NCI-H2107 treated with DMSO at 0.1 percent for 48 hours (cell line): ENCODE results near the gene SH3GL1.
A peak's percentile ranks its signal among the peaks of the same experiment; 100 is the strongest.
"Not testable (repeated sequence)": the region's sequence is repeated elsewhere in the genome, so short reads cannot be mapped to it uniquely, and the experiment has no call there.

Experiments used
- DNase-seq: peaks from one replicate; lab custom pipeline; 2025; ENCODE audit not compliant: unreplicated experiment; lab: John Stamatoyannopoulos, UW

SH3GL1 gene

GRCh38 chr19:4363571-4364304, 36.6 kb downstream of the SH3GL1 start:
- DNase-seq: no peak

- DNase-seq: no peak
Measured at GRCh38 chr19:4362831-4363545, 37.4 kb downstream of the SH3GL1 start.

GRCh38 chr19:4362101-4362828, 38.1 kb downstream of the SH3GL1 start:
- no peak for DNase-seq

GRCh38 chr19:4361152-4362046, 38.9 kb downstream of the SH3GL1 start:
- no peak for DNase-seq

GRCh38 chr19:4360641-4361151, 39.7 kb downstream of the SH3GL1 start:
- DNase-seq: peak; percentile 14

- no peak for DNase-seq
Measured at GRCh38 chr19:4360081-4360569, 40.2 kb downstream of the SH3GL1 start.

- no peak for DNase-seq
Measured at GRCh38 chr19:4359627-4360000, 40.7 kb downstream of the SH3GL1 start.

GRCh38 chr19:4358709-4359626, 41.4 kb downstream of the SH3GL1 start:
- DNase-seq: no peak

GRCh38 chr19:4357921-4358326, 42.4 kb downstream of the SH3GL1 start:
- DNase-seq: no peak

- no peak for DNase-seq
Measured at GRCh38 chr19:4357095-4357797, 43.1 kb downstream of the SH3GL1 start.

GRCh38 chr19:4354897-4355296, 45.5 kb downstream of the SH3GL1 start:
- DNase-seq: no peak

GRCh38 chr19:4354282-4354681, 46.1 kb downstream of the SH3GL1 start:
- no peak for DNase-seq

- no peak for DNase-seq
Measured at GRCh38 chr19:4352701-4353121, 47.6 kb downstream of the SH3GL1 start.

- no peak for DNase-seq
Measured at GRCh38 chr19:4350726-4351125, 49.6 kb downstream of the SH3GL1 start.

GRCh38 chr19:4350111-4350510, 50.2 kb downstream of the SH3GL1 start:
- no peak for DNase-seq

- not testable (repeated sequence) for DNase-seq
Measured at GRCh38 chr19:4349225-4349624, 51.1 kb downstream of the SH3GL1 start.

GRCh38 chr19:4347521-4347920, 52.8 kb downstream of the SH3GL1 start:
- DNase-seq: no peak

- no peak for DNase-seq
Measured at GRCh38 chr19:4346020-4346383, 54.3 kb downstream of the SH3GL1 start.
